Mesothelial cell of epicardium (in vitro differentiated cells): ENCODE measurements around the gene MBOAT7. TPM values are rescaled to one million over a fixed set of nuclear protein-coding genes. Genes with fewer than 3 reads are reported as not detected.

ENCODE experiments used
- DNase-seq, 2 experiments: peaks; one replicate each; pipeline ENCODE4 v3.0.0; 2021; ENCODE audit warnings: low spot score in 2 of 2; ENCODE audit not compliant: unreplicated experiment in 2 of 2
- H3K27ac Mint-ChIP-seq: 2 replicates; pipeline ENCODE4 v1.8.0; 2021; ENCODE audit warnings: mixed read lengths
- H3K27me3 Mint-ChIP-seq: 2 replicates; pipeline ENCODE4 v1.8.0; 2021; ENCODE audit warnings: low read depth, mixed read lengths
- H3K36me3 Mint-ChIP-seq: 2 replicates; pipeline ENCODE4 v1.8.0; 2021; ENCODE audit warnings: mixed read lengths
- H3K4me1 Mint-ChIP-seq: 2 replicates; pipeline ENCODE4 v1.8.0; 2021; ENCODE audit warnings: mixed read lengths
- H3K4me3 Mint-ChIP-seq: 2 replicates; pipeline ENCODE4 v1.8.0; 2021; ENCODE audit warnings: mild to moderate bottlenecking, moderate library complexity, mixed read lengths
- H3K9me3 Mint-ChIP-seq: 2 replicates; pipeline ENCODE4 v1.8.0; 2021; ENCODE audit warnings: mixed read lengths
- total RNA-seq: library from RNA; stranded (reverse); gene quantifications from 3 replicates; pipeline ENCODE4 v1.2.1, GENCODE V29; 2021
- TF ChIP-seq, protein P1 (sequence below): fragments of 200-600 bp; sonication (generic); IDR thresholded peaks from one replicate; pipeline ENCODE4 v1.5.0; 2021; ENCODE audit warnings: antibody characterized with exemption; ENCODE audit not compliant: unreplicated experiment

Gene MBOAT7
- total RNA-seq, 1 donor from 2014 or later, result 113 TPM

DNA sequence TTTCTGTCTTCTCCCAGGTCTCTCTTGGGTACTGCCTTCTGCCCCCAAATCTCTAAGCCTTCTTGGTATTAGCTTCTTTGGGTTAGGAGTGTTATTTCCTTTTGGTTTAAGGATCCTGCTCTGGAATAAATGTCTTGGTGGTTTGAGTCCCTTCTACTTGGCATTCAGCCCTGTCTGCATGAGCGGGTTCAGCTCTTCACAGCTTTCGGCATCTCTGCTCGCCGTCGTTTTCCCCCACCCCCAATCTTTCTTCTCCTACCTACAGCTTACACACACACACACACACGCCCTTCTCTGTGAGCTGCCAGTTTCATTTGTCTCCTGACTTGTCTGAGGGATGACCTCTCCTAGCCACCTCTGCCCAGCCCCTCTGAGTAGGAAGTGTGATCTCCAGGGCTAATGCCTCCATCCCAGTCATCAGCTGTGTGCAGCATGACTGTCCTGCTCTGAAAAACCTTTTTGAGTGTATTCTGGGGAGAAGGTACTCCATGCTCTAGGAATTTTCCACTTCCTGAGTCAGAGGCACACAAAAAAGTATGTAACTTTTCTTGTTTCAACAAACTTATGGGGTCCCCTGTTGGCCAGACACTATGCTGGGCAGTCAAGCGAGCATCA lies 47.1 kb downstream of the MBOAT7 start:
- Mint-ChIP-seq H3K4me3 (no peak overlapping the region), H3K27ac (peak overlapping the region; percentile 43), H3K36me3 (peaks cover 36% of the 10 kb centered on the region), H3K9me3 (no peaks in the 10 kb centered on the region), H3K27me3 (peaks cover 1% of the 10 kb centered on the region), H3K4me1 (peaks cover 13% of the 10 kb centered on the region)
- TF ChIP-seq, protein P1, sequence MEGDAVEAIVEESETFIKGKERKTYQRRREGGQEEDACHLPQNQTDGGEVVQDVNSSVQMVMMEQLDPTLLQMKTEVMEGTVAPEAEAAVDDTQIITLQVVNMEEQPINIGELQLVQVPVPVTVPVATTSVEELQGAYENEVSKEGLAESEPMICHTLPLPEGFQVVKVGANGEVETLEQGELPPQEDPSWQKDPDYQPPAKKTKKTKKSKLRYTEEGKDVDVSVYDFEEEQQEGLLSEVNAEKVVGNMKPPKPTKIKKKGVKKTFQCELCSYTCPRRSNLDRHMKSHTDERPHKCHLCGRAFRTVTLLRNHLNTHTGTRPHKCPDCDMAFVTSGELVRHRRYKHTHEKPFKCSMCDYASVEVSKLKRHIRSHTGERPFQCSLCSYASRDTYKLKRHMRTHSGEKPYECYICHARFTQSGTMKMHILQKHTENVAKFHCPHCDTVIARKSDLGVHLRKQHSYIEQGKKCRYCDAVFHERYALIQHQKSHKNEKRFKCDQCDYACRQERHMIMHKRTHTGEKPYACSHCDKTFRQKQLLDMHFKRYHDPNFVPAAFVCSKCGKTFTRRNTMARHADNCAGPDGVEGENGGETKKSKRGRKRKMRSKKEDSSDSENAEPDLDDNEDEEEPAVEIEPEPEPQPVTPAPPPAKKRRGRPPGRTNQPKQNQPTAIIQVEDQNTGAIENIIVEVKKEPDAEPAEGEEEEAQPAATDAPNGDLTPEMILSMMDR, result no peak
- no peak for DNase-seq

DNA sequence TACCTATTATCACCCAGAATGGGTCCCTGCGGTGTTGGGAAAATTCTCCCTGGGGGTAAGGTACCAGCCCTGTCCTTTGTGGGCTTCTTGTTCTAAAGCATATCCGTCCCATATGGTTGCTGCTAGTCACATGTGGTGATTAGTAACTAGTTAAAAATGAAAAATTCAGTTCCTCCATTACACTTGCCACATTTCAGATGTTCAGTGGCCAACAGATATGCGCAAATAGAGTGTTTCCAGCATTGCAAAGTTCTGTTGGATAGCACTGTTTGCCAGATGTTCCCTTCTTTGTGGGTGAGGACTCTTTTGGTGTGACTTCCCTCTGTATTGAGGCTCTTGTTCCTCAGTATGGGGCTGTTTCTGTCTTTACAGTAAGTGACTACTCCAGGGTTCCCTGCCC lies 48.0 kb downstream of the MBOAT7 start:
- no peak for DNase-seq
- no peaks in the 10 kb centered on the region for H3K9me3 Mint-ChIP-seq
- H3K36me3 Mint-ChIP-seq, result peaks cover 28% of the 10 kb centered on the region
- no peak overlapping the region for H3K27ac Mint-ChIP-seq
- H3K4me1 Mint-ChIP-seq, result peaks cover 16% of the 10 kb centered on the region
- TF ChIP-seq, protein P1, result no peak
- H3K4me3 Mint-ChIP-seq, result no peak overlapping the region
- peaks cover 3% of the 10 kb centered on the region for H3K27me3 Mint-ChIP-seq

DNA sequence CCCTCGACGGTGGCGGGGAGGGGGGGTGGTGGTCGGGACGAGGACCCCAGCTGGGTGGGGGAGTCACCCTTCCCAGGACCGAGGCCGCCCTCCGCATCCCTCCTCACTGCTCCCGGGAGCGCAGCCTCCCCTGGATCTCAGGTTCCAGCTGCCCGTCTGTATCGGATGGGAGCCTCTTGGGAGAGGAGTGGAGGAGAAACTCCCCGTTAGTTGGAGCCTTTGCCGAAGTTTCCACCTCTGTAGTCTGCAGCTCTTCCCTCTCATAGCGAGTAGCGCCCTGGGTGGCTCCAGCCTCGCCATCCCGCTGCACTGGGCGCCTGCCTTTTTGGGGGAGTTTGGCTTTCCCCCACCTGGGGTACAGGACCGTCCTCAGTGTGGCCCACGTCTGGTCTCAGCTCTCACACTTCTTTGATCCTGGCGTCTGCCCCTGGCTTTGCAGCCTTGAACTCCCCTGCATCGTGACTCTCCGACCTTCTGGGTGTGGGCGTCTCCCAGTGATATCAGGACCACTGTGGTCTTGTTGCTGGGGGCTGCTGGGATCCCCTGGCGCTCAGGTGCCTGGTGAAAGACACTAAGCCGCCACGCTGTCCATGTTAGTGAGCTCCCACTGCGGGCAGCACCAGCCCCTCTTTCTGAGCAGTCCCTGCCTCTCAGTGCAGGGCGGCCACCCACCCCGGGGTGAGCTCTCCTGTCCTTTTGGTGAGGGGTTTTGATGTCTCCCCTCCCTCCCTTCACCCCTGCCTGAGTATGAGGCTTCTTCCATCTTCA lies 50.7 kb downstream of the MBOAT7 start:
- Mint-ChIP-seq H3K9me3 (no peaks in the 10 kb centered on the region), H3K4me3 (peak overlapping the region; percentile 90), H3K36me3 (peaks cover 8% of the 10 kb centered on the region), H3K27me3 (peaks cover 8% of the 10 kb centered on the region), H3K4me1 (peaks cover 23% of the 10 kb centered on the region), H3K27ac (peak overlapping the region; percentile 94)
- TF ChIP-seq, protein P1, result no peak
- no peak for DNase-seq

DNA sequence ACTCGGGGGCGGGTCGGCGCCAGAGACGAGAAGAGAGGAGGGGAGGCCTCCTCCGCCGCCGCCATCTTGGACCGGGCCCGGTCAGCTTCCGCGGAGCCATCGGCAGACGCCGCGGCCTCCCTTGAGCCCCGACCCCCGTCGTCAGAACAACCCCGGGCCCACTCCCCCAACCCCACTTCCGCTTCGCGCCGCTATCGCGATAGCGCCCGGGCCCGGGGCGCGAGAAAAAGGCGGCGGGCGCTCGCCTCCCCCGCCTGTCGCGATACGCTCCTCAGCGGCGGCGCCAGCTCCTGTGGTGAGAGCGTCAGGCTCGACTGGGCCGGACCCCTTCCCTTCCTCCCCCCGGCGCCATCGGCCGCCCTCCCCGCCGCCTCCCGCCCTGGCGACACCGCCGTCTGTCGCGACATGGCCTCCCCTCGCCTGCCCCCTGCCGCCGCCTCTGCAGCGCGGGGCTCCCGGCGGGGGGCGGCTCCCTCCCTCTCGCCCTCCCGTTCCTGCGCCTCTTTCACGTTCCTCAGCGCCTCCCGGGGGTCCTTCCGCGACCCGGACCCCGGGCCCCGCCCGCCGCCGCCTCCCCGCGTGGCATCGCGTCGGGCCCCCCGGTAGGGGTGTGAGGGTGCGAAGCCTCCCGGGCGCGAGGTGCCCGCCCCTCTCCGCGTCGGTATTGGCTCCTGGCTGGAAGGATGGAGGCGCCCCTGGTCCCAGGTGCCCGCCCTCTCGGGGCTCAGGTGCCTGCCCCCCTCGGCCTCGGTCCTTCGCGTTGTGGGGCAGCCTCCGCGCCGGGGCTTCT lies 51.5 kb downstream of the MBOAT7 start, which contains the start of gene CNOT3:
Gene CNOT3, plus strand, starts transcription at position 64 of the 790 bp plus-strand sequence. CDS start 5,217 bp downstream, outside the sequence.
- Mint-ChIP-seq H3K36me3 (peaks cover 4% of the 10 kb centered on the region), H3K9me3 (no peaks in the 10 kb centered on the region), H3K4me1 (peaks cover 23% of the 10 kb centered on the region), H3K27me3 (peaks cover 8% of the 10 kb centered on the region), H3K4me3 (peak within 1 kb of the TSS; percentile 90), H3K27ac (peak within 1 kb of the TSS; percentile 97)
- DNase-seq, result no peak
- TF ChIP-seq, protein P1, result peak; percentile 33

DNA sequence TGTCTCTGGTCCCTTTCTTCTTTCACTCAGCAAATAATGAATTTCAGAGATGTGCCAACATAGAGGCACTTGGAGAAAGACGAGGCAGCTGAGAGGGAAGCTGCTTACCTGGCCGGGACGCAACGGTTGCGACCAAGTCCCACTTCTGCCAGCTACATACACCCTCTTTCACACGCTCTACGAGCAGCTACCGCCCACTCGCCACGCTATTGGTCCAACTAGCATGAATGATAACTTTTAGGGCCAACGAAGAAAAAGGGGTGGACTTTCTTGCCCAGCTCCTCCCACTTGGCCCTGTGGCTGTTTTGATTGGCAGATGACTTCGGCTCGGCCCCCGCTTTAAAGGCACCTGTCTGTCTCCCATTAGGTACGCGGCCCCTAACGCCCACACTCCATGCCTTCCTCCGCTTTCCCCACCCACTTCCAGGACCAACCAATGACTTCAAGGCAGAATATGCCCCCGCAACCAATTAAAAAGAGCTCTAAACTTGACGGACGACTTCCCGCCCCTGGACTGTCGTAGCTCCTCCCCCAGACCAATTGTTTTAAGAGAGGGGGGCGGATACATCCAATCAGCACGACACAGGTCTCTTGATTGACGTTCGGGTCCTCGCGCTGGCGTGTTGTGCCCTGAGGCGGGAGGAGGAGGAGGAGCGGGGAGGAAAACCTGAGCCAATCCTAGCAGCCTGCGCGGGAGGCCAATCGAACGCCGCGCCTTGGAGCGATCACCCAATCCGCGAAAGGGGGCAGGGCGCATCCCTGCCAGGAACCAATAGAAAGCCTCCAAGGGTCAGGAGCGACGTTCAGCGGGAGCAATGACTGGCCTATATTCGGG lies 52.3 kb downstream of the MBOAT7 start:
- DNase-seq, result peak; percentile 99 to 100
- TF ChIP-seq, protein P1, result no peak
- peak overlapping the region; percentile 90 for H3K4me3 Mint-ChIP-seq

More for the DNA sequence above, 52.3 kb downstream of the MBOAT7 start:
- Mint-ChIP-seq H3K27ac (peak overlapping the region; percentile 97), H3K9me3 (no peaks in the 10 kb centered on the region), H3K36me3 (no peaks in the 10 kb centered on the region), H3K27me3 (peaks cover 8% of the 10 kb centered on the region), H3K4me1 (peaks cover 23% of the 10 kb centered on the region)
